Prostate gland (tissue), 2 donors: Measurements from ENCODE around the gene NEU4.

Experiments
- POLR2A ChIP-seq: fragments of 450-650 bp; IDR thresholded peaks from one replicate; pipeline ENCODE4 v1.6.1; 2016; ENCODE audit warnings: antibody characterized with exemption, mild to moderate bottlenecking
- POLR2AphosphoS5 ChIP-seq: sonication (generic); formaldehyde crosslinking; IDR thresholded peaks from one replicate; pipeline ENCODE4 v1.6.1; 2017; ENCODE audit warnings: antibody characterized with exemption
- TF ChIP-seq, protein P1 (sequence below), 4 experiments: fragments of 200-600 bp in 2 of 4; fragments of 450-650 bp in 2 of 4; sonication (generic) in 2 of 4; IDR thresholded peaks; 1 replicate in 3 of 4; 2 replicates in 1 of 4; pipeline ENCODE4 v1.5.1; 2016 to 2019; ENCODE audit warnings: antibody characterized with exemption in 4 of 4, mild to moderate bottlenecking in 2 of 4, moderate library complexity in 2 of 4

DNA sequence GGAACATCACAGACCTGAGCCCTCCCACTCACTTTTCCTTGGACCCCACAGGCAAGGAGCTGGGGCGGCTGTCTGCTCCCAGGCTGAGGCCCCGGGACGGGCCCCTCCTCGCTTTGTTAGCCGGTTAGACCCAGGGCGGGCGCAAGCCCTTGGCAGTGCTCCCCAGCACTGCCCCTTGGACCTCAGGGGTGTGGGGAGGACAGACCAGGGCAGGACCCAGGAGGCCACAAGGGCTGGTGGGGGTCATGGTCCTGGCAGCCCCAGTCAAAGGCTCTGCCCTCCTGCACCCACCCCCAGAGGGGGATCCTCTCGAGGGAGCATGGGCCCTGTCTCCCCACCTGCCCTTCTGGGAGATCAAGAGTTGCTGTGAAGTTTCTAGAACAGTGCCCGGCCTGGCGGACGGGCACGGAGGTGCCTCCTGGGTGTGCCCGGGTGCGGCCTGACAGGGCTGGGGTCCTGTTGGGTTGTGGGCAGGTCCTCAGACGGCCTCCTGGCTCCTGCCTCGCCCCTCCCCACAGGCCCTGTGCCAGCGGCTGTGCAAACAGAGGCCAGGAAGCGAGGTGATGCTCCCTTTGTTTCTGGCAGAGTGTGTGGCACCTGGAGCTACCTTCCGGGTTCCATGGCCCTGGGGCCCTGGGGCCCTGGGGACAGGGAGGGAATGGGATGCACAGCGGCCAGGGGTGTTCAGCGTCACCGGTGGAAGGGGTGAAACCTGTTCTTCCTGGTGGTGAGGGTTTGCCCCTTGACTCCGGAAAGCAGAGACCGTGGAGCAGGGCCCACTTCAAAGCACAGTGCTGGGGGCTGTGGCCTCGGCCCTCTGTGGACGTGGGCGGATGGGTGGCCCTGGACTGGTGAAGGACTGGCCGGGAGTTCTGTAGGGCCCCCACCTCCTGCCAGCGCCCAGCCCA, 35.2 kb upstream of the NEU4 start:
- TF ChIP-seq, protein P1, sequence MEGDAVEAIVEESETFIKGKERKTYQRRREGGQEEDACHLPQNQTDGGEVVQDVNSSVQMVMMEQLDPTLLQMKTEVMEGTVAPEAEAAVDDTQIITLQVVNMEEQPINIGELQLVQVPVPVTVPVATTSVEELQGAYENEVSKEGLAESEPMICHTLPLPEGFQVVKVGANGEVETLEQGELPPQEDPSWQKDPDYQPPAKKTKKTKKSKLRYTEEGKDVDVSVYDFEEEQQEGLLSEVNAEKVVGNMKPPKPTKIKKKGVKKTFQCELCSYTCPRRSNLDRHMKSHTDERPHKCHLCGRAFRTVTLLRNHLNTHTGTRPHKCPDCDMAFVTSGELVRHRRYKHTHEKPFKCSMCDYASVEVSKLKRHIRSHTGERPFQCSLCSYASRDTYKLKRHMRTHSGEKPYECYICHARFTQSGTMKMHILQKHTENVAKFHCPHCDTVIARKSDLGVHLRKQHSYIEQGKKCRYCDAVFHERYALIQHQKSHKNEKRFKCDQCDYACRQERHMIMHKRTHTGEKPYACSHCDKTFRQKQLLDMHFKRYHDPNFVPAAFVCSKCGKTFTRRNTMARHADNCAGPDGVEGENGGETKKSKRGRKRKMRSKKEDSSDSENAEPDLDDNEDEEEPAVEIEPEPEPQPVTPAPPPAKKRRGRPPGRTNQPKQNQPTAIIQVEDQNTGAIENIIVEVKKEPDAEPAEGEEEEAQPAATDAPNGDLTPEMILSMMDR (IDR thresholded peaks at IDR 0.05): no peak
- TF ChIP-seq POLR2A (no peak), POLR2AphosphoS5 (no peak)
